ENCODE data around the gene PPP6R3. TPM values are rescaled to one million over a fixed set of nuclear protein-coding genes. Genes with fewer than 3 reads are reported as not detected.

Gene PPP6R3
- total RNA-seq, 2 experiments from 2014 or later = 95.4 to 103 TPM

DNA sequence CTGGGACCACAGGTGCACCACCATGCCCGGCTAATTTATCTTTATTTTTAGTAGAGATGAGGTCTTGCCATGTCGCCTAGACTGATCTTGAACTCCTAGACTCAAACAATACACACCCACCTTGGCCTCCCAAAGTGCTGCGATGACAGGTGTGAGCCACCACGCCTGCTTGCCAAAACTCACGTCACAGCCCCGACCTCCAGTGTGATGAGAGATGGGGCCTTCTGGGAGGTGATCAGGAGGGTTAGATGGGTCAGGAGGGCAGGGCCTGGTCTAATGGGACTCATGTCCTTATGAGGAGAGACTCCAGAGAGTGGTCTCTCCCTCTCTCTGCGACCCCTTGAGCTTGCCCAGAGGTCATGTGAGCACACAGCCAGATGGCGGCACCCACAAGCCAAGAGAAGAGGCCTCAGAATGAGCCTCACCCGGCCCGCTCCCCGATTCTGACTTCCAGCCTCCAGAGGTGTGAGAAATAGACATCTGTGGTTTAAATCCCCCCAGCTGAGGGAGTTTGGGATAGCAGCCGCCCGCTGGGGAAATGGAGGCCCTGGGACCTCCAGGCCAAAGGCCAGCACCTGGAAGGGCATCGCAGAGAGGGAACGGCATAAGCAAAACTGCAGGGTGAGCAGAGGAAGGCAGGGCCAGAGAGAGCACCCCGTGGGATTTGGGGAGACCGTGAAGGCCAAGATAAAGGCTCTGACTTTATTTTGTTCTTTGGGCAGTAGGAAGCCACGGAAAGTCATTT is 199.7 kb downstream of the PPP6R3 start:
- CTCF ChIA-PET = no interaction called here
- Mint-ChIP-seq H3K4me1 (ENCODE audit: low read depth) (no peaks in the 10 kb centered on the region), H3K9me3 (peaks cover 3% of the 10 kb centered on the region), H3K27me3 (peaks cover 6% of the 10 kb centered on the region), H3K27ac (no peak overlapping the region), H3K4me3 (no peak overlapping the region), H3K36me3 (ENCODE audit: low read depth) (no peaks in the 10 kb centered on the region)
- ATAC-seq = no peak
- POLR2A ChIA-PET = no interaction called here
- DNase-seq = no peak
- TF ChIP-seq, protein P1, sequence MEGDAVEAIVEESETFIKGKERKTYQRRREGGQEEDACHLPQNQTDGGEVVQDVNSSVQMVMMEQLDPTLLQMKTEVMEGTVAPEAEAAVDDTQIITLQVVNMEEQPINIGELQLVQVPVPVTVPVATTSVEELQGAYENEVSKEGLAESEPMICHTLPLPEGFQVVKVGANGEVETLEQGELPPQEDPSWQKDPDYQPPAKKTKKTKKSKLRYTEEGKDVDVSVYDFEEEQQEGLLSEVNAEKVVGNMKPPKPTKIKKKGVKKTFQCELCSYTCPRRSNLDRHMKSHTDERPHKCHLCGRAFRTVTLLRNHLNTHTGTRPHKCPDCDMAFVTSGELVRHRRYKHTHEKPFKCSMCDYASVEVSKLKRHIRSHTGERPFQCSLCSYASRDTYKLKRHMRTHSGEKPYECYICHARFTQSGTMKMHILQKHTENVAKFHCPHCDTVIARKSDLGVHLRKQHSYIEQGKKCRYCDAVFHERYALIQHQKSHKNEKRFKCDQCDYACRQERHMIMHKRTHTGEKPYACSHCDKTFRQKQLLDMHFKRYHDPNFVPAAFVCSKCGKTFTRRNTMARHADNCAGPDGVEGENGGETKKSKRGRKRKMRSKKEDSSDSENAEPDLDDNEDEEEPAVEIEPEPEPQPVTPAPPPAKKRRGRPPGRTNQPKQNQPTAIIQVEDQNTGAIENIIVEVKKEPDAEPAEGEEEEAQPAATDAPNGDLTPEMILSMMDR (IDR thresholded peaks at IDR 0.05) = no peak
- intact Hi-C loops (cut with micrococcal nuclease) = no loop called here

DNA sequence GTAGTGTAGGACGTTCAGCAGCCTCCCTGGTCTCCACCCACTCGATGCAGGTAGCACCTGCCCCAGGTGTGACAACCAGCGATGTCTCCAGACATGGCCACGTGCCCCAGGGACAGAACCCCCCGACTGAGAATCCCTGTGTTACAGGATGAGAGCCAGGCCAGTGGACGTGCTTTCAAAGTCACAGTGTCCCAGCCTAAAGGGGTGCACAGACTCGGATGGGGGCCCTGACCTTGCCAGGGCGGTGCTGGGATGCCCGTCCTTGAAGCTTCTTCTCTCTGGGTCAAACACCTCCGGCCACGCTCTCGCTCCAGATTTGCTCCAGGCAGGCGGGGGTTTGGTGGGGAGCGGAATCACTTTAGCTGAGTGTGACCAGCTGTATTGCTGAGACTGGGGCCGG is 200.5 kb downstream of the PPP6R3 start:
- H3K4me1 Mint-ChIP-seq (ENCODE audit: low read depth) = no peaks in the 10 kb centered on the region
- H3K27me3 Mint-ChIP-seq = peaks cover 6% of the 10 kb centered on the region
- ChIA-PET POLR2A (no interaction called here), CTCF (no interaction called here)
- H3K9me3 Mint-ChIP-seq = no peaks in the 10 kb centered on the region
- intact Hi-C loops (cut with micrococcal nuclease) = no loop called here
- DNase-seq (no peak), ATAC-seq (no peak)
- TF ChIP-seq, protein P1 (IDR thresholded peaks at IDR 0.05) = no peak
- no peaks in the 10 kb centered on the region for H3K36me3 Mint-ChIP-seq (ENCODE audit: low read depth)
- no peak overlapping the region for H3K27ac Mint-ChIP-seq
- no peak overlapping the region for H3K4me3 Mint-ChIP-seq

DNA sequence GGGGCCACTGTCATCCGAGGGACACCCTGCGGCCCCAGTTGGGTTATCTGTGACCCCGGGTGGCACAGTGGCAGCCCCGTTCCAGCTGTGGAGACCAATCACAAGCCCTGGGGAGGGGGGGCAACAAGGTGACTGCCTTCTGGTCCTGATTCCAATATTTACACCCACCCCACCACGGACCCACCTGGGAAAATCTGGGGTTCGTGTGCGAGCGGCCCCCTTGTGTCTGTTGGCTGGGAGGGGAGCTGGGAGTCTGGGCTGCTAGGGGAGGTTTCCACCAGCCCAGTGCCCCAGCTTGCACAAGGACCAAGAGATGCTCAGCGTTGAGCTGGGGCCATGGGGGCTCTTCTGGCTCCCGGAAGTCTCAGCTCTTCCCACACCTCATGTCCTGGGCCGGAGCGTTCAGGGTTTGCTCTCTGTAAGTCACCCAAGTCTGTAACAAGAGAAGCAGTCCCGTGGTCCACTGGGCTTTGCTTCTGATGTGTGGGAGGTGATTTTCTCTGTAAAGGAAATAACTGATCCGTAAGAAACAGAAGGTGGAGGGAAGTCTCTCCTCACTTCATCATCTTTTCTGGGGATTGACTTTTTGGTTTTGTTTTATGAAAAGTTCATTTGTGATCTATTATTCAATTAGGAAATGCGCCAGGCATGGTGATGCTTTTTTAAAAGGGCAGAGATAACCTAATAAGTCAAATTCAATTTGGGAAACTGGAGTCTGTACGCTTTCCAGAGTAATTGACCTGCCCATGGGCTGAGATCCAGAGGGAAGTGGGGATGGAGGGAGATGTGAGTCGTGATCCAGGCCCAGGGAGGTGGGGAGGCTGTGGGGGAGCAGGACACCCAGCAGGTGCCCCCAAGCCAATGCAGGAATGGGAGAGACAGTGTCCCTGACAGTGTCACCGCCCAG is 201.4 kb downstream of the PPP6R3 start:
- Mint-ChIP-seq H3K9me3 (no peaks in the 10 kb centered on the region), H3K36me3 (ENCODE audit: low read depth) (no peaks in the 10 kb centered on the region), H3K4me3 (no peak overlapping the region), H3K4me1 (ENCODE audit: low read depth) (no peaks in the 10 kb centered on the region), H3K27me3 (peaks cover 6% of the 10 kb centered on the region), H3K27ac (no peak overlapping the region)
- CTCF ChIA-PET = no interaction called here
- POLR2A ChIA-PET = no interaction called here
- TF ChIP-seq, protein P1 (IDR thresholded peaks at IDR 0.05) = no peak
- DNase-seq = no peak
- intact Hi-C loops (cut with micrococcal nuclease) = no loop called here
- ATAC-seq = no peak

DNA sequence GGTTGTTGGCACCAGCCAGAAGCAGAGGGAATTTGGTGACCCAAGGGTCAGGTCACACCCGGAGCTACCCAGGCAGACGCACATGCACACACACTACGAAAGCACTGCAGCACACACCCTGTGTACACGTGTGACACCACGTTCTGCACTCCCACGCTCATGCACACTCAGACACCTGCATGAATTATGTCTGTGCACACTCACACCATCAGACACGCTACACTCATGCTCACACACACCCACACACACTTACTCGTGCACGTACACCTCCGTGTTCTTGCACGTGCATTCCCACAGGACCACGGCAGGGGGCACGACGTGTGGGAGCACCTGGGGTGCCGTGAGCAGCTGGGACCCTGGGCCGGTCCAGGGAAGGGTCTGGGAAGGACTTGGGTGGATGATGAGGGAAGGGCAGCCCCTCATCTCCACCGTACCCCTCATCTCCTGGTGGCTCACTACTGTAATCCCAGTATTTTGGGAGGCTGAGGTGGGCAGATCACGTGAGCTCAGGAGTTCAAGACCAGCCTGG is 203.0 kb downstream of the PPP6R3 start:
- Mint-ChIP-seq H3K36me3 (ENCODE audit: low read depth) (no peaks in the 10 kb centered on the region), H3K9me3 (no peaks in the 10 kb centered on the region), H3K4me3 (no peak overlapping the region), H3K27ac (no peak overlapping the region), H3K4me1 (ENCODE audit: low read depth) (no peaks in the 10 kb centered on the region), H3K27me3 (peaks cover 6% of the 10 kb centered on the region)
- TF ChIP-seq, protein P1 (IDR thresholded peaks at IDR 0.05) = no peak
- ATAC-seq (no peak), DNase-seq (no peak)
- POLR2A ChIA-PET = no interaction called here
- CTCF ChIA-PET = no interaction called here
- intact Hi-C loops (cut with micrococcal nuclease) = no loop called here

DNA sequence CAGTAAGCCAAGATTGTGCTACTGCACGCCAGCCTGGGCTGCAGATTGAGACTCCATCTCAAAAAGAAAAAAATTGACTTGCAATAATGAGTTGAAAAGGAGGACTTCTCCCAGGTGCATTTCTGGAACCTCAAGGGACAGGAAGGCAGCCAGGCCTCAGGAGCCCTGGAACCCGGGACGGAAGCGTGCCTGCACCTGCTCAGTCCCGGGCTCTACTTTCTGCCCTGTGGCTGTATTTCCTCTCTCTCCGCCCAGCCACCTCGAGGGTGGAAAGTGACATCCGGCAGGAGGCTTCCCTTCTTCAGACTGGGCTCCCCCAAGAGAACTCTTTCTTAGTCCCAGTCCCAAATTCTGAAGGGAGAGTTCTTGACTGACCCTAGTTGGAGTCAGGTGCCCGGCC is 203.6 kb downstream of the PPP6R3 start:
- intact Hi-C loops (cut with micrococcal nuclease) = no loop called here
- DNase-seq (no peak), ATAC-seq (no peak)
- ChIA-PET CTCF (no interaction called here), POLR2A (no interaction called here)
- Mint-ChIP-seq H3K27me3 (peaks cover 6% of the 10 kb centered on the region), H3K9me3 (no peaks in the 10 kb centered on the region), H3K4me3 (no peak overlapping the region), H3K27ac (no peak overlapping the region), H3K36me3 (ENCODE audit: low read depth) (no peaks in the 10 kb centered on the region), H3K4me1 (ENCODE audit: low read depth) (no peaks in the 10 kb centered on the region)
- TF ChIP-seq, protein P1 (IDR thresholded peaks at IDR 0.05) = no peak

All from activated CD8-positive, alpha-beta T cell treated with anti-CD3 and anti-CD28 coated beads for 36 hours (primary cell).